HFF-Myc (cell line): ENCODE results near the gene DCAF15.
A peak's percentile ranks its signal among the peaks of the same experiment; 100 is the strongest.

Source experiments
- DNase-seq: peaks from one replicate; pipeline ENCODE4 v3.0.0-alpha.2; 2011; ENCODE audit warnings: low read depth; ENCODE audit errors: extremely low read depth
- H3K4me3 ChIP-seq: replicated peaks from 2 replicates; pipeline ENCODE4 v1.5.1; 2011; ENCODE audit warnings: low read depth, mild to moderate bottlenecking, control low read depth, low read length
- TF ChIP-seq, protein P1 (sequence below): IDR thresholded peaks from 2 replicates; pipeline ENCODE4 v1.5.1; 2012; ENCODE audit warnings: mild to moderate bottlenecking, low read depth, low read length, control low read depth; ENCODE audit errors: missing control alignments

Gene DCAF15

DNA sequence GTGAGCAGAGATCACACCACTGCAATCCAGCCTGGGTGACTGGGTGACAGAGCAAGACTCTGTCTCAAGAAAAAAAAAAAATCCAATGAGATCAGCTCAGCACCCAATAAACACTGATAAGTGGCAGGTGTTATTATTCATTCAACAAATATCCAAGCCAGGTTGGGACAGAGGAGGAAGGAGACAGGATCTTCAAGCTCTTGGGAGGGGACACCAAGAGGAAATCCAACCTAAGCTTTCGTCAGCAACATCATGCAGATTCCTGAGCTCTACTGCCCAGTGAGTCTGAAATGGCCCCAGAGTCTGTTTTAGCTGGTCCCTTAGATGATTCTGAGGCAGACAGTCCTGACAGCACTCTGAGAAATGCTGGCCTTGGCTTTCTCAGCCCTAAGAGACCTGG is 46.1 kb downstream of the DCAF15 start:
- no peak overlapping the region for H3K4me3 ChIP-seq
- TF ChIP-seq, protein P1, sequence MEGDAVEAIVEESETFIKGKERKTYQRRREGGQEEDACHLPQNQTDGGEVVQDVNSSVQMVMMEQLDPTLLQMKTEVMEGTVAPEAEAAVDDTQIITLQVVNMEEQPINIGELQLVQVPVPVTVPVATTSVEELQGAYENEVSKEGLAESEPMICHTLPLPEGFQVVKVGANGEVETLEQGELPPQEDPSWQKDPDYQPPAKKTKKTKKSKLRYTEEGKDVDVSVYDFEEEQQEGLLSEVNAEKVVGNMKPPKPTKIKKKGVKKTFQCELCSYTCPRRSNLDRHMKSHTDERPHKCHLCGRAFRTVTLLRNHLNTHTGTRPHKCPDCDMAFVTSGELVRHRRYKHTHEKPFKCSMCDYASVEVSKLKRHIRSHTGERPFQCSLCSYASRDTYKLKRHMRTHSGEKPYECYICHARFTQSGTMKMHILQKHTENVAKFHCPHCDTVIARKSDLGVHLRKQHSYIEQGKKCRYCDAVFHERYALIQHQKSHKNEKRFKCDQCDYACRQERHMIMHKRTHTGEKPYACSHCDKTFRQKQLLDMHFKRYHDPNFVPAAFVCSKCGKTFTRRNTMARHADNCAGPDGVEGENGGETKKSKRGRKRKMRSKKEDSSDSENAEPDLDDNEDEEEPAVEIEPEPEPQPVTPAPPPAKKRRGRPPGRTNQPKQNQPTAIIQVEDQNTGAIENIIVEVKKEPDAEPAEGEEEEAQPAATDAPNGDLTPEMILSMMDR, result no peak
- no peak for DNase-seq

DNA sequence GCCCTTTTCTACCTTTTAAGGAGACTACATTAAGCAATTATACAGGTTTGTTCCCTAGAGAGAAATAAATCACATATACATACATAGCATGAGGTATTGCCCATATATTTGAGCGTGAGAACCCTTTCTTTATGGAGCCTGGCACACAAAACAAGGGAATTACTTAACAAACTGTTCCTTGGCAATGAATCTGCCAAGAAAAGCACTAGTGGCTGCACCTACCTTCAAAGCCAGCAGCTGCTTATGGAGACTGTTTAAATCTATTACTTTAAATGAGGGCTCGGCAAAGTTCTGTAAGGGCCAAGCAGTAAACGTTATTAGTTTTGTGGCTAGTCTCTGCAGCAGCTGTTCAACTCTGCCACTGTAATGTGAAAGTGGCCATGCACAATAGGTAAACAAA is 46.8 kb downstream of the DCAF15 start:
- TF ChIP-seq, protein P1, result no peak
- H3K4me3 ChIP-seq, result no peak overlapping the region
- DNase-seq, result no peak

DNA sequence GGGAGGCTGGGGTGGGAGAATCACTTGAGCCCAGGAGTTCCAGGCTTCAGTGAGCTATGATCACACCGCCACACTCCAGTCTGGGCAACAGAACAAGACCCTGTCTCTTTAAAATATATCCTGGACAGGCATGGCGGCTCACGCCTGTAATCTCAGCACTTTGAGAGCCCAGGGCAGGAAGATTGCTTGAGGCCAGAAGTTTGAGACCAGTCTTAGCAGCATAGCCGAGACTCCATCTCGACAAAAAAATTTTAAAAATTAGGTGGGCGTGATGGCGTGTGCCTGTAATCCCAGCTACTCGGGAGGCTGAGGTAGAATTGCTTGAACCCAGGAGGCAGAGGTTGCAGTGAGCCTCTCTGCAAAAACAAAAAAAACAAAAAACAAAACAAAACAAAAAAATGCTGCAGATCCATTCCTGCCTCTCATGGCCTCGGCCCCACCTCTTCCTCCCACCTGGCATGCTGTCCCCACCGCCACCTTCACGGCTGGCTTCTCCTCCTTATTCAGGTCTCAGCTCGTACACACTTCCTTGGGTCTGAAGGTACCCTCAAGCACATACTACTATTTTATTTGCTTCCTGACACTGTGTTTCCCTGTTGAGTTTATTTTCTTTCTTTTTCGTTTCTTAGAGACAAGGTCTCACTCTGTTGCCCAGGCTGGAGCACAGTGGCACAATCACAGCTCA is 48.5 kb downstream of the DCAF15 start:
- no peak for DNase-seq
- TF ChIP-seq, protein P1, result no peak
- no peak overlapping the region for H3K4me3 ChIP-seq

DNA sequence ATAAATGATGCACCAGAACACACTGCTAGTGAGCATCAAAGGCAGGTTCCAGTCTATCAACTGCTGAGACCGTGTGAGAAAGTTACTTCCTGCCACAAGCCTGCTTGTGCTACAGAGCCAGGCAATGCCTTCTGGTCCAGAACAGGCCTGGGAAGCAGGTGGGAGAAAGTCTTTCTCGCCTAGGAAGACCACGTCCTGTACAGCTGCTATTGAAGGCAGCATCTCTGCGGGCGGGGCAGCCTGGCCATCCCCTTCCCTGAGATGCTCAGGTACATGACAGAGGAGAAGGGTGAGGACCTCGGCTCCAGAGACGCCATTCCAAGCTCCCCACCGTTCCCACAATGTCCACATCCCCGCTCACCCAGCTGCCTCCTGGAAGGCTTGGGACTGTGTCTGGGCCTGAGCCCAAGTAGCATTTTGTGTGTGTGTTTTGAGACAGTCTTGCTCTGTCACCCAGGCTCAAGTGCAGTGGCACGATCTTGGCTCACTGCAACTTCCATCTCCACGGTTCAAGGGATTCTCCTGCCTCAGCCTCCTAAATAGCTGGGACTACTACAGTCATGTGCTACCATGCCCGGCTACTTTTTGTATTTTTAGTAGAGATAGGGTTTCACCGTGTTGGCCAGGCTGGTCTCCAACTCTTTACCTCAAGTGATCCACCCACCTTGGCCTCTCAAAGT is 50.4 kb downstream of the DCAF15 start:
- TF ChIP-seq, protein P1, result no peak
- H3K4me3 ChIP-seq, result no peak overlapping the region
- no peak for DNase-seq

DNA sequence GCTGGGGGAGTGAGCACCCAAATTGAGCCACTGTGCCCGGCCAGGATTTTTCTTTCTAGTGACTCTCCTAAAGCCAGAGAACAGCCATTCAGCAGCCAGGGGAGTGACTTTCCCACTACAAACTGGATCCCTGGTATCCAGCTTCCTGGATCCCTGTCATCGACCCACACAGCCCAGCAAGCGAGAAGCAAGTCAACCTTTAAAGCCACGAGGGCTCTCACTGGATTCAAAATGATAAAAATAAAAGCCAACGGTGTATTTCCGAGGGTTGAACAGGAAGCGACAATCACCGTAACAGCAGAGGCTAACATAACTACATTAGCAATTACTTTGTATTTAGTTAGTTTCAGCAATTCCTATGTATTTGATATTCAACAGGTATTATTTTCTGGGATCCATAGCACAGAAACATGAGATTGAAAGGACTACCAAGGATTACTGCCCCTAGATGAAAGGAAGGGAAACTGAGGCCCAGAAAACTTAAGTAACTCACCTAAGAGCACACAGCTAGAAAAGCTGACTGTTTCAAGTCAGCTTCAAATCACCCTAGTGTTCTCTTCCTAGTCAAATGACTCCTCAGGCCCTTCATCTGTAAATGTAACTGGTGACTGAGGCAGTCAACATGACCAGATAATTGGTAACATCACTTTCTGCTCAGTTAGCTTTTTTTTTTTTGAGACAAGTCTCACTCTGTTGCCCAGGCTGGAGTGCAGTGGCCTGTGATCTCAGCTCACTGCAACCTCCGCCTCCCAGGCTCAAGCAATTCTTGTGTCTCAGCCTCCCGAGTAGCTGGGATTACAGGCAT is 51.1 kb downstream of the DCAF15 start:
- H3K4me3 ChIP-seq, result no peak overlapping the region
- no peak for DNase-seq
- TF ChIP-seq, protein P1, result no peak

DNA sequence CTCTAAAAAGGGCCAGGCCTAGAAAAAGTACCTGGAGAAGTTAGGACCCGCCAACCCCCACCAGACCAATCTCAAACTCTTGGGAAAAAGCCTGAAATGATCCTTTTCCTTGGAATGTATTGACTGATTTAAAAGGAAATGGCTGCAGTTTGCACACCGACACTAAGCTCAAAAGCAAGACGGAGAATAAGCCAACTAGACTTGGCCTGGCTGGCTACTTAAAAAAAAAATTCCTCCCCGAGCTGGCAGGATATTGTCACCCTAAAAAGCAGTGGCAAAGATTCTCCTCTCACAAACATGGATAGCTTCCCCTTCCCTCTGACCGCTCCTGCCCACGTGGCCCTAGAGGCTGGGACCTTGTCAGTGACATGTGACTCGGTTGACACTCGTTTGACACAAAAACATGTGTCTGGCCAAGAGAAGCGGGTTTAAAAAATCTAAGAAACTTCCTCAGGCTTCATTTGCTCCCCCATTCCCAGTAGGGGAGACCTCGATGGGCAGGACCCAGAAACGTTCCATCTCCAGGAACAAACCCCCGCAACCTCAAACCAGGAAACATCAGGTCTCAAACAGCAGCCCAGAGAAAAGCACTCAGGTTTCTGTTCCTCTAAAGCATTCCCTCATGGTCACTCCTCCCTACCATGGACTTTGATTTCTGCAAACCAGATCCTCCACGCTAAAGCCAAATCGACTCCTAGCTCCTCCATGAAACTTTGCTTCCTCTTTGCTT is 52.5 kb downstream of the DCAF15 start:
- TF ChIP-seq, protein P1, result no peak
- H3K4me3 ChIP-seq, result peak overlapping the region; percentile 25

More for the DNA sequence above, 52.5 kb downstream of the DCAF15 start:
- DNase-seq, result no peak
